ENCODE data around the gene OPTN.

OPTN gene

GRCh38 chr10:13187135-13187534, 87.2 kb downstream of the OPTN start:
- no peak for DNase-seq
